HG02885 (cell line): ENCODE results near the gene UHRF1.

Experiments used
- ATAC-seq: cut with Tn5 transposase; IDR thresholded peaks from one replicate; pipeline ENCODE4 v1.9.1; 2021; ENCODE audit warnings: mild to moderate bottlenecking; ENCODE audit not compliant: unreplicated experiment, poor library complexity

The UHRF1 gene

GRCh38 chr19:4985551-4985991 lies 76.3 kb downstream of the UHRF1 start:
- ATAC-seq = no peak

- ATAC-seq = no peak
These were observed 76.8 kb downstream of the UHRF1 start for GRCh38 chr19:4986056-4986455.

DNA sequence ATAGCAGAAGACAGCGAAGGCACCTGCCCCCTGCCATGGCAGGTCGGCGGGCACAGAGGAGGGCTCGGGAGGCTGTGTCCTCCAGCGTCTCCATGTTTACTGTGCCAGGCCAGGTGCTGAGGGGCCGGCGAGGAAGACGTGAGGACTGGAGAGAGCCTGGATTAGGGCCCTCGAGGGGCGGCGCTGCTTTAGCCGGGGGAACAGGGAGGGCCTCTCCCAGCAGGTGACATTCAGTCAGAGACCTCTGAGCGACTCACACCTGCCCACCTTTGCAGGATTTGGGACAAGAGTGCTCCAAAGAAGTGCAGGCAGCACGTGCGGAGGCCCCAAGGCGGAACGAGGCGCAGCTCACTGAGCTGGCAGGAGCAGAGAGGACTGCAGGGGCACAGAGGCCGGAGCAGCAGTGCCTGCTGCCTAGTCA lies 77.2 kb downstream of the UHRF1 start:
- no peak for ATAC-seq

- no peak for ATAC-seq
These were observed 78.0 kb downstream of the UHRF1 start for GRCh38 chr19:4987256-4987655.

- no peak for ATAC-seq
These were observed 78.5 kb downstream of the UHRF1 start for GRCh38 chr19:4987692-4988370.

GRCh38 chr19:4988770-4989251 lies 79.5 kb downstream of the UHRF1 start:
- no peak for ATAC-seq

DNA sequence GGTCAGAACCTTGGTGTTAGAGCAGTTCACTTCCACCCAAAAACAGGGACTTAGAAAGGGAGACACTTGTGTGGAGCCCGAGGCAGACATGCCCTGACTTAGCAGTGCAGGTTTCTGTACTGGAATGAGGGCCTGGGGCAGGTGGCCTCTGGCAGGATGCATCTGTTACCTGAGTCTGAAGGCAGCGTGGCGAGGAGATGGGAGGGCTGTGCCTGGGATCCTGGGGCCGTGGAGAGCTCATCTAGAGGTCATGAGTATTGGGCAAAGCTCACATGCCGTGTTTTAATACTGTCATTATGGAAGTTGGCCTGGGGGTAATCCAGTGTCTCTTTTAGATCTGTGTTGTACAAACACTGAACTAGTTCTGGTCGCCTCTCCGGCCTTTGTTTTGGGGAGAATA lies 81.0 kb downstream of the UHRF1 start:
- ATAC-seq = no peak

DNA sequence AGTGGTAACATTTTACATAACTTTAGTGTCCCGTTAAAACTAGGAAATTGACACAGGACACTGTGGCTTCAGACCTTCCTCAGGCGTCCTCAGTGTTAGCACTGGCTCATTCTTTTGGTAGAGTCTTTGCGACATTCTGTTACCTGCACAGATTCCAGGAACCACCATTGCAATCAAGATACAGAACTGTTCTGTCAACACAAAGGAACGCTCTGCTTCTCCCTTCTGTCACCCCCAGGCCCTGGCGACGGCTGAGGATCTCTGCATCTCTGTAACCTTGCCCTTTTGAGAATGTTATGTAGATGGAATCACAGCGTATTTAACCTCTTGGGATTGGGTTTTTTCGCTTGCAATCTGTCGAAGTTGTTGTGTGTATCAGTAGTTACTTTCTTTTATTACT lies 82.2 kb downstream of the UHRF1 start:
- no peak for ATAC-seq

DNA sequence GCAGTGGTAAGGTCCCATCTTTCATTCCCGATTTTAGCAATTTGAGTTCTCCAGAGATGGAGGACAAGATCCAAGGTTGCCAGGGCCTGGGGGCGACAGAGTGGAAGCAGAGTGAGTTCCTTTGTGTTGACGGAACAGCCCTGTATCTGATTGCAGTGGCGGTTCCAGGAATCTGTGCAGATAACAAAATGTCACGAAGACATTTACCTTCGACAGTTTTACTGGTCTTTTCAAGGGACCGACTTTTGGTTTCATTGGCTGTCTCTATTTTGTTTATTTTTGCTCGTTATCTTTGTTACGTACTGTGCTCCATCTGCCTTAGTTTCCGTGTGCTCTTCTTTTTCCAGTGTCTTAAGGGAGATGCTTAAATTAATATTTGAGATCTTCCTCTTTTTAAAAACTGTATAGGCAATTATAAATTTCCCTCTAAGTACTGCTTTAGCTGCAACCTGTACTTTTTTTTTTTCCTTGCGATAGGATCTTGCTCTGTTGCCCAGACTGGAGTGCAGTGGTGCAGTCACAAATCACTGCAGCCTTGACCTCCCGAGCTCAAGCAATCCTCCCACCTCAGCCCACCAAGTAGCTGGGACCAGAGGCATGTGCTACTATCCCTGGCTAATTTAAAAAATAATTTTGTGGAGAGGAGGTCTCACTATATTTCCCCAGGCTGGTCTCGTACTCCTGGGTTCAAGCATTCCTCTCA lies 82.8 kb downstream of the UHRF1 start:
- no peak for ATAC-seq

- no peak for ATAC-seq
These were observed 84.4 kb downstream of the UHRF1 start for GRCh38 chr19:4993683-4994082.

DNA sequence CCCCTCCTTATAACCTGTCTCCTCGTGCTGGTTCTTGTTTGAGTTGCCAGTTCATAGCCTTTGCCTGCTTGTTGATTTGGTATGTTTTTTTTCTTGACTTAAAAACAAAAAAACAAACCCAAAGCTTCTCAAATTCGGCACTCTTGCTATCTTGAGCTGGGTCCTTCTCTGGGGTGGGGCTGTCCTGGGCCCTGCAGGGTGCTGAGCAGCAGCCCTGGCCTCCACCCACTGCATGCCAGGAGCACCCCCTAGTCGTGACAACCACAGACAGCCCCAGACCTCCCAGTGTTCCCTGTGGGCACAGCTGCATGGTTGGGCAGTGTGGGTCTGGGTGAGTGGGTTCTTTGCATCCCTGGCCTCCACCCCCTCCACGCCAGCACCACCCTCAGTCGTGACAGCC lies 87.4 kb downstream of the UHRF1 start:
- ATAC-seq = no peak

DNA sequence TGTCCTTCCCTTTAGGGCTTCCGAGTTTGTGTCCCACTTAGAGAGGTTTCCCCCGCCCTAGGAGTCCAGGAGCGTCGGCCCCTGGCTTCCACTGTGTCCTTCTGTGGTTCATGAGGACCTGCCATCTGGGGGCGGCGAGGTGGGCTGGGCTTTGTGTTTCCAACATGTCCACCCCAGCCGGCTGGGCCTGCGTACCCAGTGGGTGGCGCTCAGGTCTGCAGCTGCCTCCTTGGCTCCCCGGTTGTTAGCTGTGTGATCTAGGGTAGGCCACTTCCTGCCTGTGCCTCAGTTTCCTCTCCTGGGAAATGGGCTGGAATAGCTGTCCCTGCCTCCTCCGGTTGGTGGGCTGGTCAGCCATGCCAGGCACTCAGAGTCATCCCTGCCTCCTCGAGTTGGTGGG lies 88.0 kb downstream of the UHRF1 start:
- ATAC-seq = no peak

DNA sequence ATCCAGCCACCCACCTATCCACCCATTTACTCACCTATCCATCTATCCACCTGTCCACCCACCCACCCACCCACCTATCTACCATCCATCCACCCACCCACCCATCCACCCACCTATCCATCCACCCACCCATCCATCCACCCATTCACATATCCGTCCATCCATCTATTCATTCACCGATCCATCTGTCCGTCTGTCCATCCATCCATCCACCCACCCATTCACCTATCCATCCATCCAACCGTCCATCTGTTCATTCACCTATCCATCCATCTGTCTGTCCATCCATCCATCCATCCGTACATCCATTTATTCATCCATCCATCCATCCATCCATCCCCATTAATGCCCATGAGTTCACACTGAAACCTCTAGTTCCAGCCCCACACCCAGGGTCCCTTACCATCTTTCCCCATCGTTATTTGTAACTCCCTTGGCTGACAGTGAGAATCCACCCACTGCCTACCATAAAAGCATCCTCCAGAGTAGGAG lies 90.9 kb downstream of the UHRF1 start:
- no peak for ATAC-seq

GRCh38 chr19:5001615-5002014 lies 92.3 kb downstream of the UHRF1 start:
- ATAC-seq = no peak

DNA sequence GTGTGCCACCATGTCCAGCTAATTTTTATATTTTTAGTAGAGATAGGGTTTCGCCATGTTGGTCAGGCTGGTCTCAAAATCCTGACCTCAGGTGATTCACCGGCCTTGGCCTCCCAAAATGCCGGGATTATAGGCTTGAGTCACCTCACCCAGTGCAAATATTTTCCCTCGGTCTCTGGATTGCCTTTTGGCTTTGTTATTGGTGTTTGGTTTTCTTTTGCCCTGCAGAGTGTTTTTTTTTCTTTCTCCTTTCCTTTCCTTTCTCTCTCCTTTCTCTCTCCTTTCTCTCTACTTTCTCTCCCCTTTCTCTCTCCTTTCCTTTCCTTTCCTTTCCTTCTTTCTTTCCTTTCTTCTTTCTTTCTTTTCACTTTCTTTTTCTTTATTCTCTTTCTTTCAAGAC lies 92.8 kb downstream of the UHRF1 start:
- no peak for ATAC-seq

DNA sequence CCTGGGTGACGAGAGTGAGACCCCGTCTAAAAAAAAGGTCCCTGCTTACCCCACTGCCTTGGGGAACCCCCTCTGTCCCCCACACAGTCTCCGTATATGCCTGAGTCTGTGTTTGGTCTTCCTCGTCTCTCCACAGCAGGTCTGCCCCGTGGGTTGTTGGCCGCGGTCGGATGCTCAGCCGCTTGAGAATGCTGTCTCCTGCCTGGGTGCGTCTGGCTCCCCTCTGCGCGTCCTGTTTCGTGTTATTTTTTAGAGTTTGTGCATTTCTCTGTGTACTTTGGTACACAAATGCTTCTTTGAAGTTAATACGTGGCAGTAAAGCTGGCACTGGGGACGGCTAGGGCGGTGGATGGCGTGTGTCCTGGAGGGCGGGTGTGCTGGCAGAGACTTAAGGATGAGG lies 94.5 kb downstream of the UHRF1 start:
- no peak for ATAC-seq

DNA sequence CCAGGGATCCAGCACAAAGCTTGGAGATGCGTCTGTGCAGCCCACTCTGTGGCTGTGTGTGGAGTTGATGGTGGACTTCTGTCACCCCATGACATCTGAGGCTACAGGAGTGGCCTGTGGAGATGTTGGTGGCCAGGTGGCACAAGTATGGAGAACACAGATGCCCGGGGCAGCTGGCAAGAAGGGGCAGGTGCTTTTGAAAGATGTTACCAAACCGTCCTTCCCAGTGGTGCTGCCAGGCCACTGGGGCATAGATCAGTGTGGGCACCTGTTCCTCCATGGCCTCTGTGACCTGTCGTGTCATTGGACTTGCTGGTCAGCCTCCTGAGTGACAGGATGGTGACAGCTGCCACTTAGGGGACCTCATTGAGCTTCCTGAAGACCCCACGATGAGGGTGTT lies 95.8 kb downstream of the UHRF1 start:
- no peak for ATAC-seq

DNA sequence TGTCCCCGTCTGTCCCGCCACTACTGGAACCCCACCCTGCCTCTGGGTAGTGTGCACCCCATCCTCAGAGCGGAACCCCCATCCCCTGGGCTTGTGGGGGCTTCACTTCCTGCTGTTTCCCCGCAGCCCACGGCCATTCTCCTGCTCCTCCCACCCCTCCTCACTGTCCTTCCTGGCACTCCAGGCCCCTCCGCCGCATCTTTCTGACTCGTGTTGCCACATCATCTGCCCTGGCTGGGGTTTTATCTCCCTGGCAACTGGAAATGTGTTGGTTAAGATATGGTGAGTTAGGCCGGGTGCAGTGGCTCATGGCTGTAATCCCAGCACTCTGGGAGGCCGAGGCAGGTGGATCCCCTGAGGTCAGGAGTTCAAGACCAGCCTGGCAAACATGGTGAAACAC lies 96.9 kb downstream of the UHRF1 start:
- no peak for ATAC-seq

GRCh38 chr19:5006821-5007220 lies 97.5 kb downstream of the UHRF1 start:
- no peak for ATAC-seq
